Measurements from ENCODE around the gene TRIM24.

GRCh38 chr7:138502023-138502767, 42.1 kb downstream of the TRIM24 start:
- TF ChIP-seq POLR2A (IDR thresholded peaks at IDR 0.05) (no peak), CTCF (IDR thresholded peaks at IDR 0.05) (no peak), EP300 (IDR thresholded peaks at IDR 0.05) (no peak), POLR2AphosphoS5 (IDR thresholded peaks at IDR 0.05) (no peak)
